ENCODE data around the gene CERS3.

DNA sequence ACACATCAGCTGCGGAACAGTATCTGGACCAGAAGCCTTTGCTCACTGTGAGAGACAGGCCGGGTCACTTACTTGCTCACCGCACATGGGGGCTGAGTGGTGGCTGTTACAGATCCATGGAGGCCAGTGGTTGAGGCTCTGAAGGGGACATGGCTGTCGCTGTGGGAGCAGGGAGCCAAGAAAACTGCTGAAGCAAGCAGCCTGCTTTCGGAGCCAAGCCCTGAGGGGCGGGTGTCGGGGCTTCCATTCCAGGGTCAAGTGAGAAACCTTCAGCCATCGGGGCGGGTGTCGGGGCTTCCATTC lies 144.7 kb downstream of the CERS3 start:
- TF ChIP-seq EZH2 (IDR thresholded peaks at IDR 0.05; ENCODE audit: insufficient read depth, poor library complexity, severe bottlenecking) (no peak), EZH2phosphoT487 (IDR thresholded peaks at IDR 0.05; ENCODE audit: insufficient read depth, low read depth) (no peak)
